HEK293 (cell line): ENCODE measurements around the gene ANO6.

ENCODE experiments used
- CTCF ChIA-PET: fragments of 350-600 bp; formaldehyde crosslinking; extraction: SDS; loops from one replicate; lab custom pipeline; 2021; ENCODE audit warnings: antibody characterized with exemption; lab: Yijun Ruan, JAX
- POLR2A ChIA-PET: fragments of 300-600 bp; formaldehyde crosslinking; extraction: SDS; loops from one replicate; lab custom pipeline; 2020; ENCODE audit warnings: antibody characterized with exemption, inconsistent platforms; lab: Yijun Ruan, JAX
- H3K27ac ChIP-seq: fragments of 200-500 bp; sonication (Bioruptor generic); 2 replicates; pipeline ENCODE4 v1.5.1; 2014; ENCODE audit warnings: low read depth, low read length, control low read depth, inconsistent platforms; ENCODE audit errors: extremely low read depth
- H3K36me3 ChIP-seq, 2 experiments: fragments of 200-500 bp in 1 of 2; sonication (Bioruptor generic) in 1 of 2; 1 replicate in 1 of 2; 2 replicates in 1 of 2; pipeline ENCODE4 v1.5.1; 2014 to 2017; ENCODE audit warnings: inconsistent platforms in 2 of 2, low read length in 2 of 2; ENCODE audit not compliant: control insufficient read depth in 2 of 2, insufficient read depth in 1 of 2
- H3K4me1 ChIP-seq: fragments of 200-500 bp; sonication (Bioruptor generic); 2 replicates; pipeline ENCODE4 v1.5.1; 2014; ENCODE audit warnings: mild to moderate bottlenecking, low read length, inconsistent platforms; ENCODE audit not compliant: control insufficient read depth, insufficient read depth
- H3K4me3 ChIP-seq: 2 replicates; pipeline ENCODE4 v1.5.1; 2011; ENCODE audit warnings: low read depth, mild to moderate bottlenecking, control low read depth, low read length, moderate library complexity
- H3K9me3 ChIP-seq: fragments of 200-500 bp; sonication (Bioruptor generic); 2 replicates; pipeline ENCODE4 v1.5.1; 2014; ENCODE audit warnings: low read depth, low read length, inconsistent platforms; ENCODE audit not compliant: control insufficient read depth, insufficient read depth
- BCL11B ChIP-seq: fragments of 450-650 bp; formaldehyde crosslinking; IDR thresholded peaks from 2 replicates; pipeline ENCODE4 v1.5.1; 2016; ENCODE audit warnings: low read depth, missing biosample characterization, missing genetic modification characterization
- ELK4 ChIP-seq: IDR thresholded peaks from 2 replicates; pipeline ENCODE4 v1.6.1; 2011; ENCODE audit warnings: mild to moderate bottlenecking, low read depth, low read length, borderline replicate concordance
- PRDM6 ChIP-seq: fragments of 450-650 bp; formaldehyde crosslinking; IDR thresholded peaks from 2 replicates; pipeline ENCODE4 v1.5.1; 2017; ENCODE audit warnings: missing biosample characterization, missing genetic modification characterization
- ZBTB17 ChIP-seq: fragments of 450-650 bp; formaldehyde crosslinking; IDR thresholded peaks from 2 replicates; pipeline ENCODE4 v1.5.1; 2016; ENCODE audit warnings: missing biosample characterization, missing genetic modification characterization
- ZNF138 ChIP-seq: fragments of 450-650 bp; formaldehyde crosslinking; IDR thresholded peaks from 2 replicates; pipeline ENCODE4 v1.5.1; 2016; ENCODE audit warnings: missing biosample characterization, missing genetic modification characterization, borderline replicate concordance
- ZNF184 ChIP-seq: fragments of 450-650 bp; IDR thresholded peaks from 2 replicates; pipeline ENCODE4 v1.5.1; 2018; ENCODE audit warnings: missing biosample characterization, mild to moderate bottlenecking, missing genetic modification characterization
- ZNF221 ChIP-seq: fragments of 450-650 bp; formaldehyde crosslinking; IDR thresholded peaks from 2 replicates; pipeline ENCODE4 v1.5.1; 2017; ENCODE audit warnings: missing biosample characterization, missing genetic modification characterization, borderline replicate concordance
- ZNF239 ChIP-seq: fragments of 450-650 bp; formaldehyde crosslinking; IDR thresholded peaks from 2 replicates; pipeline ENCODE4 v1.5.1; 2016; ENCODE audit warnings: missing biosample characterization, missing genetic modification characterization
- ZNF274 ChIP-seq, 2 experiments: fragments of 200-500 bp in 1 of 2; fragments of 450-650 bp in 1 of 2; sonication (Bioruptor generic) in 1 of 2; formaldehyde crosslinking in 1 of 2; IDR thresholded peaks; 2 replicates each; pipeline versions ENCODE4 v1.5.1 to v1.6.1; 2014 to 2016; ENCODE audit warnings: borderline replicate concordance in 1 of 2, inconsistent platforms in 1 of 2, low read length in 1 of 2, missing biosample characterization in 1 of 2, missing genetic modification characterization in 1 of 2
- ZNF324 ChIP-seq: fragments of 450-650 bp; formaldehyde crosslinking; IDR thresholded peaks from 2 replicates; pipeline ENCODE4 v1.5.1; 2016; ENCODE audit warnings: missing biosample characterization, missing genetic modification characterization
- ZNF366 ChIP-seq: fragments of 450-650 bp; formaldehyde crosslinking; conservative IDR thresholded peaks from 2 replicates; pipeline ENCODE4 v1.5.1; 2016; ENCODE audit warnings: missing biosample characterization, missing genetic modification characterization
- ZNF391 ChIP-seq: fragments of 450-650 bp; formaldehyde crosslinking; IDR thresholded peaks from 2 replicates; pipeline ENCODE4 v1.5.1; 2016; ENCODE audit warnings: low read depth, missing biosample characterization, missing genetic modification characterization, borderline replicate concordance
- ZNF398 ChIP-seq: fragments of 450-650 bp; formaldehyde crosslinking; IDR thresholded peaks from 2 replicates; pipeline ENCODE4 v1.5.1; 2017; ENCODE audit warnings: missing biosample characterization, missing genetic modification characterization
- ZNF645 ChIP-seq: fragments of 450-650 bp; formaldehyde crosslinking; IDR thresholded peaks from 2 replicates; pipeline ENCODE4; 2016; ENCODE audit warnings: missing biosample characterization, missing genetic modification characterization

The ANO6 gene

GRCh38 chr12:45184147-45184963 is 31.5 kb upstream of the ANO6 start:
- Histone ChIP-seq H3K9me3 (no peaks in the 10 kb centered on the region), H3K4me1 (no peaks in the 10 kb centered on the region), H3K27ac (no peak overlapping the region), H3K4me3 (no peak overlapping the region), H3K36me3 (no peaks in the 10 kb centered on the region)
- ChIA-PET POLR2A (interaction anchor here (1.5 kb wide), 1 partner anchor 84 kb away, joined by 4 read pairs; no protein-coding TSS in a partner anchor), CTCF (interaction anchor here (0.5 to 3.1 kb wide), 8 partner anchors 14 to 975 kb away, joined by 3 to 11 read pairs (median 3); no protein-coding TSS in a partner anchor)
- no peak for TF ChIP-seq ZNF391 (tag by site-specific recombination)
- TF ChIP-seq ZBTB17 (tag by site-specific recombination): peak; percentile 56
- no peak for TF ChIP-seq ZNF239 (tag by site-specific recombination)
- no peak for TF ChIP-seq ZNF274 (IDR thresholded peaks at IDR 0.05; ENCODE audit: low read length)
- no peak for TF ChIP-seq ZNF274 (tag by site-specific recombination; IDR thresholded peaks at IDR 0.05; ENCODE audit: borderline replicate concordance)
- TF ChIP-seq ZNF221 (tag by site-specific recombination): no peak

- H3K4me3 ChIP-seq: no peak overlapping the region
- CTCF ChIA-PET: interaction anchor here (0.6 to 1.1 kb wide), 2 partner anchors 9 to 124 kb away, joined by 3 to 5 read pairs; no protein-coding TSS in a partner anchor
- H3K9me3 ChIP-seq: no peaks in the 10 kb centered on the region
- H3K4me1 ChIP-seq: no peaks in the 10 kb centered on the region
- H3K27ac ChIP-seq: no peak overlapping the region
- TF ChIP-seq ZNF398 (no peak), ZNF324 (tag by site-specific recombination) (no peak), ZNF138 (tag by site-specific recombination) (no peak), BCL11B (tag by site-specific recombination) (no peak), ZNF645 (no peak), ELK4 (no peak), ZNF184 (tag by site-specific recombination) (no peak)
- no peaks in the 10 kb centered on the region for H3K36me3 ChIP-seq
- POLR2A ChIA-PET: no interaction called here
These were observed 29.1 kb upstream of the ANO6 start for GRCh38 chr12:45186762-45187161.

- no peak overlapping the region for H3K4me3 ChIP-seq
- H3K4me1 ChIP-seq: peaks cover 11% of the 10 kb centered on the region
- TF ChIP-seq ZNF366 (tag by site-specific recombination) (peak; percentile 42; the same call in 1 of the 2 replicates), PRDM6 (tag by site-specific recombination) (no peak)
- no peaks in the 10 kb centered on the region for H3K9me3 ChIP-seq
- CTCF ChIA-PET: interaction anchor here (0.6 kb wide), 2 partner anchors 540 to 800 kb away, joined by 3 to 5 read pairs; no protein-coding TSS in a partner anchor
- no peaks in the 10 kb centered on the region for H3K36me3 ChIP-seq
- H3K27ac ChIP-seq: no peak overlapping the region
- POLR2A ChIA-PET: no interaction called here
These were observed 26.0 kb upstream of the ANO6 start for GRCh38 chr12:45189766-45190403.
